GM20000 (cell line): ENCODE measurements around the gene RBMS3.

Experiments used
- DNase-seq: peaks from one replicate; pipeline ENCODE4 v3.0.0; 2012; ENCODE audit warnings: low spot score
- CTCF ChIP-seq: IDR thresholded peaks from 2 replicates; pipeline ENCODE4 v1.5.1; 2012; ENCODE audit warnings: mild to moderate bottlenecking, control low read depth; ENCODE audit errors: extremely low read depth, missing control alignments

Gene RBMS3

GRCh38 chr3:29436612-29437323 is 155.9 kb downstream of the RBMS3 start:
- no peak for DNase-seq
- no peak for TF ChIP-seq CTCF

- no peak for DNase-seq
- TF ChIP-seq CTCF, result no peak
Measured at GRCh38 chr3:29438580-29438979, 157.7 kb downstream of the RBMS3 start.

- DNase-seq, result no peak
- no peak for TF ChIP-seq CTCF
Measured at GRCh38 chr3:29440413-29441305, 159.8 kb downstream of the RBMS3 start.

- DNase-seq, result no peak
- no peak for TF ChIP-seq CTCF
Measured at GRCh38 chr3:29441422-29441821, 160.6 kb downstream of the RBMS3 start.

GRCh38 chr3:29447946-29448627 is 167.2 kb downstream of the RBMS3 start:
- no peak for TF ChIP-seq CTCF

GRCh38 chr3:29451920-29452319 is 171.0 kb downstream of the RBMS3 start:
- no peak for TF ChIP-seq CTCF

More at GRCh38 chr3:29447946-29448627, 167.2 kb downstream of the RBMS3 start:
- no peak for DNase-seq

GRCh38 chr3:29452934-29453283 is 172.0 kb downstream of the RBMS3 start:
- DNase-seq, result no peak
- no peak for TF ChIP-seq CTCF

More at GRCh38 chr3:29451920-29452319, 171.0 kb downstream of the RBMS3 start:
- DNase-seq, result no peak
